ENCODE measurements around the gene DNAI1. TPM values are rescaled to one million over a fixed set of nuclear protein-coding genes. Genes with fewer than 3 reads are reported as not detected.

Gene DNAI1
- total RNA-seq, 1 experiment from 2014 or later, result 2.2 TPM

GRCh38 chr9:34505370-34506120, 46.9 kb downstream of the DNAI1 start:
- in situ Hi-C loops (cut with HindIII; ENCODE audit: low pct_unique_long_range_greater_than_20kb, low sequenced_read_pairs), result no loop called here
- CTCF ChIA-PET, result no interaction called here
- no peak for TF ChIP-seq REST (IDR thresholded peaks at IDR 0.05; ENCODE audit: insufficient read depth in 1 of 2, low read depth in 2 of 2, low read length in 1 of 2)
- no peak for TF ChIP-seq CTCF (IDR thresholded peaks at IDR 0.05)
- no peak for TF ChIP-seq SIN3A (IDR thresholded peaks at IDR 0.05; ENCODE audit: borderline replicate concordance, insufficient read depth, low read depth, low read length)
- no peak for TF ChIP-seq TCF7L2 (IDR thresholded peaks at IDR 0.05; ENCODE audit: low read depth, low read length)
- Histone ChIP-seq H3K4me1 (ENCODE audit: control insufficient read depth, insufficient read depth, low read length) (peaks cover 14% of the 10 kb centered on the region), H3K27ac (ENCODE audit: low read length) (no peak overlapping the region), H3K27me3 (ENCODE audit: control insufficient read depth, insufficient read depth, low read length) (no peaks in the 10 kb centered on the region), H3K36me3 (ENCODE audit: control insufficient read depth, insufficient read depth, low read length) (no peaks in the 10 kb centered on the region), H3K9me3 (ENCODE audit: control insufficient read depth, insufficient read depth, low read depth, low read length) (no peaks in the 10 kb centered on the region), H3K4me3 (ENCODE audit: low read depth in 2 of 2, low read length in 2 of 2) (no peak overlapping the region)
- intact Hi-C loops (cut with micrococcal nuclease; ENCODE audit: unreplicated experiment), result no loop called here
- ATAC-seq (no peak), DNase-seq (ENCODE audit: low read depth, low spot score) (no peak)
- POLR2A ChIA-PET, result no interaction called here
- BruUV-seq (replicated peaks), result no TSS peak

- in situ Hi-C loops (cut with HindIII; ENCODE audit: low pct_unique_long_range_greater_than_20kb, low sequenced_read_pairs), result no loop called here
- peaks cover 14% of the 10 kb centered on the region for H3K4me1 ChIP-seq (ENCODE audit: control insufficient read depth, insufficient read depth, low read length)
- H3K4me3 ChIP-seq (ENCODE audit: low read depth in 2 of 2, low read length in 2 of 2), result no peak overlapping the region
- ChIA-PET POLR2A (interaction anchor here (0.5 kb wide), 1 partner anchor 97 kb away, joined by 4 read pairs; no protein-coding TSS in a partner anchor), CTCF (interaction anchor here (0.6 kb wide), 1 partner anchor 66 kb away, joined by 6 read pairs; no protein-coding TSS in a partner anchor)
- ATAC-seq, result no peak
- intact Hi-C loops (cut with micrococcal nuclease; ENCODE audit: unreplicated experiment), result no loop called here
- H3K27me3 ChIP-seq (ENCODE audit: control insufficient read depth, insufficient read depth, low read length), result no peaks in the 10 kb centered on the region
- no peak overlapping the region for H3K27ac ChIP-seq (ENCODE audit: low read length)
- TF ChIP-seq SIN3A (IDR thresholded peaks at IDR 0.05; ENCODE audit: borderline replicate concordance, insufficient read depth, low read depth, low read length) (no peak), TCF7L2 (IDR thresholded peaks at IDR 0.05; ENCODE audit: low read depth, low read length) (no peak), CTCF (IDR thresholded peaks at IDR 0.05) (no peak)
- H3K36me3 ChIP-seq (ENCODE audit: control insufficient read depth, insufficient read depth, low read length), result no peaks in the 10 kb centered on the region
- no TSS peak for BruUV-seq (replicated peaks)
- no peaks in the 10 kb centered on the region for H3K9me3 ChIP-seq (ENCODE audit: control insufficient read depth, insufficient read depth, low read depth, low read length)
- no peak for DNase-seq (ENCODE audit: low read depth, low spot score)
Measured at GRCh38 chr9:34506623-34507022, 48.0 kb downstream of the DNAI1 start.
